Neural progenitor cell (in vitro differentiated cells): Measurements from ENCODE around the gene C4orf50. TPM values are rescaled to one million over a fixed set of nuclear protein-coding genes. Genes with fewer than 3 reads are reported as not detected.
A peak's percentile ranks its signal among the peaks of the same experiment; 100 is the strongest.
"Not testable (repeated sequence)": the region's sequence is repeated elsewhere in the genome, so short reads cannot be mapped to it uniquely, and the experiment has no call there.

Source experiments
- DNase-seq: peaks from one replicate; pipeline ENCODE4 v3.0.0-alpha.2; 2016; ENCODE audit warnings: low spot score
- H2AFZ ChIP-seq: fragments of 200-600 bp; sonication (generic); replicated peaks from 2 replicates; pipeline ENCODE4 v1.6.1; 2016; ENCODE audit warnings: antibody characterized with exemption
- H3F3A ChIP-seq: fragments of 200-600 bp; sonication (generic); 2 replicates; pipeline ENCODE4 v1.6.1; 2016; ENCODE audit warnings: antibody characterized with exemption, low read depth
- H3K27ac ChIP-seq: fragments of 200-600 bp; sonication (generic); 2 replicates; pipeline ENCODE4 v1.5.1; 2016; ENCODE audit warnings: mild to moderate bottlenecking
- H3K27me3 ChIP-seq: fragments of 200-600 bp; sonication (generic); 2 replicates; pipeline ENCODE4 v1.6.1; 2016; ENCODE audit warnings: mild to moderate bottlenecking, moderate library complexity
- H3K36me3 ChIP-seq: fragments of 200-600 bp; sonication (generic); 2 replicates; pipeline ENCODE4 v1.5.1; 2016
- H3K4me1 ChIP-seq: fragments of 200-600 bp; sonication (generic); 2 replicates; pipeline ENCODE4 v1.6.1; 2016; ENCODE audit warnings: mixed run types
- H3K4me2 ChIP-seq: fragments of 200-600 bp; sonication (generic); 2 replicates; pipeline ENCODE4 v1.6.1; 2016
- H3K4me3 ChIP-seq: fragments of 200-600 bp; sonication (generic); 2 replicates; pipeline ENCODE4 v1.5.1; 2016
- H3K79me2 ChIP-seq: fragments of 200-600 bp; sonication (generic); 2 replicates; pipeline ENCODE4 v1.6.1; 2016; ENCODE audit warnings: low read depth
- H3K9ac ChIP-seq: fragments of 200-600 bp; sonication (generic); 2 replicates; pipeline ENCODE4 v1.6.1; 2016
- H3K9me3 ChIP-seq: fragments of 200-600 bp; sonication (generic); 2 replicates; pipeline ENCODE4 v1.5.1; 2016; ENCODE audit warnings: low read depth
- H4K20me1 ChIP-seq: fragments of 200-600 bp; sonication (generic); 2 replicates; pipeline ENCODE4 v1.6.1; 2016; ENCODE audit warnings: low read depth
- H3K27ac Mint-ChIP-seq: 3 replicates; pipeline ENCODE4 v1.8.0; 2021; ENCODE audit warnings: mixed read lengths
- H3K27me3 Mint-ChIP-seq: 2 replicates; pipeline ENCODE4 v1.8.0; 2022; ENCODE audit warnings: low read depth, mild to moderate bottlenecking, inconsistent platforms, moderate library complexity, mixed read lengths; ENCODE audit not compliant: insufficient read depth
- H3K36me3 Mint-ChIP-seq: 3 replicates; pipeline ENCODE4 v1.8.0; 2021; ENCODE audit warnings: mixed read lengths
- H3K4me1 Mint-ChIP-seq: 3 replicates; pipeline ENCODE4 v1.8.0; 2021; ENCODE audit warnings: mixed read lengths
- H3K4me3 Mint-ChIP-seq: 3 replicates; pipeline ENCODE4 v1.8.0; 2021; ENCODE audit warnings: mild to moderate bottlenecking, moderate library complexity, mixed read lengths
- H3K9me3 Mint-ChIP-seq: 3 replicates; pipeline ENCODE4 v1.8.0; 2020; ENCODE audit warnings: mixed read lengths
- EZH2 ChIP-seq: fragments of 200-600 bp; sonication (generic); IDR thresholded peaks from 2 replicates; pipeline ENCODE4 v1.6.1; 2017; ENCODE audit warnings: antibody characterized with exemption, mild to moderate bottlenecking, moderate library complexity
- EZH2phosphoT487 ChIP-seq: fragments of 200-600 bp; sonication (generic); IDR thresholded peaks from 2 replicates; pipeline ENCODE4 v1.6.1; 2017; ENCODE audit warnings: antibody characterized with exemption
- total RNA-seq: library from RNA; depleted of rRNA; stranded (reverse); fragments of >200 nt; gene quantifications from 2 replicates; pipeline ENCODE4 v1.2.3, GENCODE V29; 2015; ENCODE audit warnings: low replicate concordance
- TF ChIP-seq, protein P1 (sequence below): fragments of 200-600 bp; sonication (generic); IDR thresholded peaks from 2 replicates; pipeline ENCODE4 v1.5.1; 2017; ENCODE audit warnings: antibody characterized with exemption, mild to moderate bottlenecking

C4orf50 gene
- total RNA-seq, 1 donor from 2014 or later, result 0.32 TPM

DNA sequence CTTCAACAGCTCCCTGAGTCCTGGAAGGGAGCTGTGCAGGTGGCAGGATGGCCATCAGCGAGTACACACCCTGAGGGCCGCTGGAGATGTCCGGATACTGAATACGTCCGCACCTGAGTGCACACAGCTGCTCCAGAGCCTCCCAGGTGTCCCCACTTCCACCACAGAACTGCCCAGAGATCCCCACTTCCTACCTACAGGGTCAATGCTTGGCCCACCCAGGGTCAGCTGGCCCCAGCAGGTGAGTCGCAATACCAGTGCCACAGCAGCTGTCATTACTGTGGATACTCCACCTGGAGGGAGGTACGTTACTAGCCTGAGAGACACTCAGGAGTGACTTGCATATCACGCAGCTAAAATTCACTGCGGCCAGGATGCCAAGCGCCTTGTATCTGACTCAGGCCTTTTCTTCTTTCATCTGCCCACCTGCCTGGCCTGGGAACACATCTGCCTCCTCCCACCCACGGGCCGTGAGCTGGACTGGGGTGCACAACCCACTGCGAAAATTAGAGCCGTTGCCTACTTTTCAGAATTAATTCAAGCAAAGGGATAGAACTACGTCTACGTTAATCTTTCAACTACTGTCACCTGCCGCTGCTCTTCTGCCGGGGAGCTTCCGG is 9.4 kb downstream of the C4orf50 start:
- Histone ChIP-seq H3F3A (peaks cover 5% of the 10 kb centered on the region), H3K9me3 (no peaks in the 10 kb centered on the region), H4K20me1 (no peaks in the 10 kb centered on the region), H3K4me2 (no peak overlapping the region), H3K79me2 (no peaks in the 10 kb centered on the region), H3K36me3 (no peaks in the 10 kb centered on the region), H3K4me3 (no peak overlapping the region), H3K9ac (no peak overlapping the region), H3K4me1 (no peaks in the 10 kb centered on the region), H3K27me3 (peaks cover 60% of the 10 kb centered on the region), H2AFZ (no peak overlapping the region), H3K27ac (no peak overlapping the region)
- Mint-ChIP-seq H3K9me3 (no peaks in the 10 kb centered on the region), H3K27me3 (peaks cover 26% of the 10 kb centered on the region), H3K4me1 (no peaks in the 10 kb centered on the region), H3K27ac (peak overlapping the region; percentile 3), H3K4me3 (no peak overlapping the region), H3K36me3 (no peaks in the 10 kb centered on the region)
- TF ChIP-seq, protein P1, sequence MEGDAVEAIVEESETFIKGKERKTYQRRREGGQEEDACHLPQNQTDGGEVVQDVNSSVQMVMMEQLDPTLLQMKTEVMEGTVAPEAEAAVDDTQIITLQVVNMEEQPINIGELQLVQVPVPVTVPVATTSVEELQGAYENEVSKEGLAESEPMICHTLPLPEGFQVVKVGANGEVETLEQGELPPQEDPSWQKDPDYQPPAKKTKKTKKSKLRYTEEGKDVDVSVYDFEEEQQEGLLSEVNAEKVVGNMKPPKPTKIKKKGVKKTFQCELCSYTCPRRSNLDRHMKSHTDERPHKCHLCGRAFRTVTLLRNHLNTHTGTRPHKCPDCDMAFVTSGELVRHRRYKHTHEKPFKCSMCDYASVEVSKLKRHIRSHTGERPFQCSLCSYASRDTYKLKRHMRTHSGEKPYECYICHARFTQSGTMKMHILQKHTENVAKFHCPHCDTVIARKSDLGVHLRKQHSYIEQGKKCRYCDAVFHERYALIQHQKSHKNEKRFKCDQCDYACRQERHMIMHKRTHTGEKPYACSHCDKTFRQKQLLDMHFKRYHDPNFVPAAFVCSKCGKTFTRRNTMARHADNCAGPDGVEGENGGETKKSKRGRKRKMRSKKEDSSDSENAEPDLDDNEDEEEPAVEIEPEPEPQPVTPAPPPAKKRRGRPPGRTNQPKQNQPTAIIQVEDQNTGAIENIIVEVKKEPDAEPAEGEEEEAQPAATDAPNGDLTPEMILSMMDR, result no peak
- peak; percentile 11 for TF ChIP-seq EZH2
- no peak for DNase-seq

DNA sequence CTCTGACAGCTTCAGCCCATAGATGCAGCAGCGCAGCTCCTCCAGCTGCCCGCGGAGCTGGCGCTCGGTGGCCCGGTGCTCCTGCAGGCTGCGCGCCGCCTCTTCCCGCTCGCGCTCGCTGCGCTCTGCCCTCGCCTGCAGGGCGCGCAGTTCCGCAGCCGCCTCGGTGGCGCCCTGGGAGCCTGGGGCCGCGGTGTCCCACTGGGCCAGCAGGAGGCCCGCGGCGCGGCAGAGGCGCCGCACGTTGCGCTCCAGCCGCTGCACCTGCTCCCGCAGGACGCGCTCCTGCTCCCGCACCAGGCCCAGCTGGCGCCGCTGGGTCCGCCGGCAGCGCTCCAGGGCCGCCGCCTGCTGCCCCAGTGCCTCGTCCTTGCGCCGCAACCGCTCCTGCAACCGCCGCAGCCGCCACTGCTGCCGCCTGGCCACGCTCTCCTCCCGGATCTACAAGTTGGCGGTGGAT is 10.1 kb downstream of the C4orf50 start:
- H3K4me1 Mint-ChIP-seq, result no peaks in the 10 kb centered on the region
- no peak overlapping the region for H3K4me3 Mint-ChIP-seq
- Histone ChIP-seq H3K9me3 (no peaks in the 10 kb centered on the region), H3K27ac (no peak overlapping the region), H3K36me3 (no peaks in the 10 kb centered on the region), H4K20me1 (no peaks in the 10 kb centered on the region), H3K79me2 (no peaks in the 10 kb centered on the region), H3K9ac (no peak overlapping the region), H3K4me3 (peak overlapping the region; percentile 31), H3K4me2 (peak overlapping the region; percentile 62), H2AFZ (peak overlapping the region; percentile 75), H3K4me1 (no peaks in the 10 kb centered on the region), H3K27me3 (peaks cover 60% of the 10 kb centered on the region), H3F3A (peaks cover 5% of the 10 kb centered on the region)
- no peak for TF ChIP-seq EZH2
- TF ChIP-seq, protein P1, result peak; percentile 49
- no peak overlapping the region for H3K27ac Mint-ChIP-seq
- H3K36me3 Mint-ChIP-seq, result no peaks in the 10 kb centered on the region
- peaks cover 24% of the 10 kb centered on the region for H3K27me3 Mint-ChIP-seq
- peak; percentile 80 for DNase-seq
- H3K9me3 Mint-ChIP-seq, result no peaks in the 10 kb centered on the region

DNA sequence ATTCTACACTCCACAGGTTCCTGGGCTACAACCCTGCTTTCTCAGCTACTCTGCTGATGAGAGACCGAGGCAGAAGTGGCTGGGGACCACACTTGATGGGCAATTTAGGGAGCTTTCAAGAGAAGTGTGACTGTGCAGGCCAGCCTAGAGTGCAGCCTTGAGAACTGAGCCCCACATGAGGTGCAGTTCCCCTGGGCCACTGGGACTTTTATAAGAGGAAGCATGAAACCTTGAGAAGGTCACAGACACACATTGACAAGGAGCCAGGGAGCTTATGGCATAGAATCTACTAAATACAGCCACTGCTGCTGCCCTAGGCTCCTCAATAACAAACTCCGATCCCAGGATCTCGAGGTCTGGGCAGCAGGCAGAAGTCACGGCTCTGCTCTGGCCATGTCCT is 13.1 kb downstream of the C4orf50 start:
- H3K4me1 ChIP-seq, result no peaks in the 10 kb centered on the region
- no peak overlapping the region for H3K27ac ChIP-seq
- no peak overlapping the region for H3K27ac Mint-ChIP-seq
- no peaks in the 10 kb centered on the region for H3K36me3 Mint-ChIP-seq
- H3K9ac ChIP-seq, result no peak overlapping the region
- H3K9me3 Mint-ChIP-seq, result no peaks in the 10 kb centered on the region
- TF ChIP-seq EZH2, result no peak
- TF ChIP-seq, protein P1, result no peak
- no peak for TF ChIP-seq EZH2phosphoT487
- H3K4me3 Mint-ChIP-seq, result no peak overlapping the region
- H2AFZ ChIP-seq, result no peak overlapping the region
- H3K4me1 Mint-ChIP-seq, result no peaks in the 10 kb centered on the region
- no peaks in the 10 kb centered on the region for H3K9me3 ChIP-seq
- H3K79me2 ChIP-seq, result no peaks in the 10 kb centered on the region
- no peak overlapping the region for H3K4me2 ChIP-seq
- peaks cover 54% of the 10 kb centered on the region for H3K27me3 ChIP-seq
- H4K20me1 ChIP-seq, result no peaks in the 10 kb centered on the region
- H3K36me3 ChIP-seq, result no peaks in the 10 kb centered on the region
- no peak for DNase-seq
- H3K27me3 Mint-ChIP-seq, result peaks cover 30% of the 10 kb centered on the region
- no peak overlapping the region for H3K4me3 ChIP-seq
- H3F3A ChIP-seq, result peaks cover 5% of the 10 kb centered on the region

DNA sequence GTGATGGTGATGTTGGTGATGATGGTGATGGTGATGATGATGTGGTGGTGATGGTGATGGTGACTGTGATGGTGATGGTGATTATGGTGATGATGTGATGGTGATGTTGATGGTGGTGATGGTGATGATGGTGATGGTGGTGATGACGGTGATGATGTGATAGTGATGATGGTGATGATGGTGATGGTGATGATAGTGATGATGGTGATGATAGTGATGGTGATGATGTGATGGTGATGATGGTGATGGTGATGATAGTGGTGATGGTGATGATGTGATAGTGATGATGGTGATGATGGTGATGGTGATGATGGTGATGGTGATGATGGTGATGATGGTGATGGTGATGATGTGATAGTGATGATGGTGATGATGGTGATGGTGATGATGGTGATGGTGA is 14.7 kb downstream of the C4orf50 start:
- not testable (repeated sequence) for H2AFZ ChIP-seq, H3F3A ChIP-seq

More for the DNA sequence above, 14.7 kb downstream of the C4orf50 start:
- H3K9me3 ChIP-seq, H4K20me1 ChIP-seq, H3K4me1 ChIP-seq, H3K4me1 Mint-ChIP-seq, H3K9me3 Mint-ChIP-seq, H3K4me2 ChIP-seq, H3K4me3 Mint-ChIP-seq, H3K36me3 Mint-ChIP-seq, H3K27ac Mint-ChIP-seq, DNase-seq, H3K79me2 ChIP-seq, H3K36me3 ChIP-seq, H3K9ac ChIP-seq, H3K27ac ChIP-seq, H3K4me3 ChIP-seq: not testable (repeated sequence)
- peaks cover 21% of the 10 kb centered on the region for H3K27me3 Mint-ChIP-seq
- peaks cover 37% of the 10 kb centered on the region for H3K27me3 ChIP-seq
